SU-DHL-6 (cell line): ENCODE data around the gene TOMM22.

Experiments used
- H2AFZ ChIP-seq: fragments of 200-600 bp; sonication (generic); 2 replicates; pipeline ENCODE4 v1.6.1; 2014; ENCODE audit warnings: low read depth, mild to moderate bottlenecking, moderate library complexity, mixed read lengths, antibody characterized with exemption, low read length; ENCODE audit not compliant: severe bottlenecking
- H3F3A ChIP-seq: fragments of 200-600 bp; shearing (Covaris generic); 2 replicates; pipeline ENCODE4 v1.6.0; 2016; ENCODE audit warnings: antibody characterized with exemption, mild to moderate bottlenecking; ENCODE audit not compliant: insufficient read depth
- H3K27ac ChIP-seq: fragments of 200-600 bp; sonication (generic); 2 replicates; pipeline ENCODE4 v1.5.1; 2016; ENCODE audit warnings: low read depth, mild to moderate bottlenecking, low read length, moderate library complexity, mixed read lengths
- H3K27me3 ChIP-seq: fragments of 200-600 bp; sonication (generic), shearing (Covaris generic); 2 replicates; pipeline ENCODE4 v1.6.0; 2014; ENCODE audit warnings: mild to moderate bottlenecking, low read length
- H3K36me3 ChIP-seq: fragments of 200-600 bp; sonication (generic); 2 replicates; pipeline ENCODE4 v1.6.1; 2014; ENCODE audit warnings: mild to moderate bottlenecking, low read length, mixed read lengths
- H3K4me2 ChIP-seq: fragments of 300-600, 200-600 bp; shearing (Covaris generic), sonication (generic); 2 replicates; pipeline ENCODE4 v1.6.0; 2014; ENCODE audit warnings: low read length, low read depth, mild to moderate bottlenecking; ENCODE audit not compliant: poor library complexity, severe bottlenecking
- H3K4me3 ChIP-seq: fragments of 200-600 bp; sonication (generic); 2 replicates; pipeline ENCODE4 v1.5.1; 2014; ENCODE audit warnings: antibody characterized with exemption, low read length, mild to moderate bottlenecking, mixed read lengths; ENCODE audit not compliant: insufficient read depth, poor library complexity, severe bottlenecking
- H3K79me2 ChIP-seq: fragments of 200-600 bp; sonication (generic); 2 replicates; pipeline ENCODE4 v1.6.1; 2014; ENCODE audit warnings: mild to moderate bottlenecking, low read length, moderate library complexity; ENCODE audit not compliant: insufficient read depth
- H3K9ac ChIP-seq: fragments of 200-600 bp; sonication (generic); 2 replicates; pipeline ENCODE4 v1.7.0; 2014; ENCODE audit warnings: mild to moderate bottlenecking, low read length
- H3K9me2 ChIP-seq: fragments of 200-600 bp; sonication (generic); replicated peaks from 2 replicates; pipeline ENCODE4 v1.6.1; 2014; ENCODE audit warnings: low read length; ENCODE audit not compliant: insufficient read depth
- H3K9me3 ChIP-seq: fragments of 200-600 bp; sonication (generic); 2 replicates; pipeline ENCODE4 v1.6.1; 2014; ENCODE audit warnings: low read length, mixed read lengths; ENCODE audit not compliant: insufficient read depth
- H4K20me1 ChIP-seq: fragments of 200-600 bp; sonication (generic); 2 replicates; pipeline ENCODE4 v1.6.1; 2014; ENCODE audit warnings: low read depth, mild to moderate bottlenecking, antibody characterized with exemption, low read length, moderate library complexity, mixed read lengths
- EZH2phosphoT487 ChIP-seq: fragments of 200-600 bp; sonication (generic), shearing (Covaris generic); conservative IDR thresholded peaks from 2 replicates; pipeline ENCODE4 v1.6.1; 2018; ENCODE audit warnings: mild to moderate bottlenecking, antibody characterized with exemption, low read length, moderate library complexity, mixed read lengths
- TF ChIP-seq, protein P1 (sequence below): fragments of 200-600 bp; sonication (generic); IDR thresholded peaks from one replicate; pipeline ENCODE4 v1.5.1; 2017; ENCODE audit warnings: antibody characterized with exemption, mild to moderate bottlenecking, low read length, moderate library complexity; ENCODE audit not compliant: insufficient read depth, poor library complexity, severe bottlenecking

The TOMM22 gene

DNA sequence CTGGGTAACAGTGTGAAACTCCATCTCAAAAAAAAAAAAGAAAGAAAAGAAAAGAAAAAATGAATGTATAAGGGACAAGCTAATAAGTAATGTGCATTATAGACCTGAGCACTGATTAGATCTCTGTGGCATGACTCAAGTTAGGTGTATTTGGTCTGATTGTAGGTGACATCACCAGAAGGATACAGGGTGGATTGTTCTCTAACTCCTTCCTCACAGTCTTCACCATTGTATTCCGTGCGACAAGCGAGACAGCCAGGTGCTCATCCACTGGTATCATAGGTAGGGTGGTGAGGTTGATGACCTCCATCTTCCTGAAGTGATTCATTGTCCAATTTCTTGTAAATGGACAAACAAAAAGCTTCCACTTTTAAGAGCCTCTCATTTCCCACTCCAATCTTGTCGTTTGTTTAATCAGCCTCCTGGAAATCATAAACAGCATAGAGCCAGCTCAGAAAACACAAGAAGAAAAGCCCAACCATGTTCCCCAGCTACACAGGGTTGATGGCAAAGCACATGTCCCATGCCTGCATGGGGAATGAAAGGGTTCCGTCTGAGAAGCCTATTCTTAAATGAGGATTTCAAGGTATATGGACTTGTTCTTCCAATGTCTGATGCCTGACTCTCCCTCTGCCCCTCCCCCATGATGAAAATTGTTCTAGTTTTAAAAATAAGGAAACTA lies 31.8 kb upstream of the TOMM22 start:
- no peaks in the 10 kb centered on the region for H3F3A ChIP-seq
- no peak overlapping the region for H3K4me2 ChIP-seq
- H3K9me3 ChIP-seq: no peaks in the 10 kb centered on the region
- no peak overlapping the region for H3K27ac ChIP-seq
- no peak overlapping the region for H3K9ac ChIP-seq
- no peaks in the 10 kb centered on the region for H3K27me3 ChIP-seq
- no peaks in the 10 kb centered on the region for H3K79me2 ChIP-seq
- no peaks in the 10 kb centered on the region for H3K9me2 ChIP-seq
- no peak overlapping the region for H3K4me3 ChIP-seq
- no peaks in the 10 kb centered on the region for H3K36me3 ChIP-seq
- H4K20me1 ChIP-seq: no peaks in the 10 kb centered on the region
- TF ChIP-seq EZH2phosphoT487: no peak
- TF ChIP-seq, protein P1, sequence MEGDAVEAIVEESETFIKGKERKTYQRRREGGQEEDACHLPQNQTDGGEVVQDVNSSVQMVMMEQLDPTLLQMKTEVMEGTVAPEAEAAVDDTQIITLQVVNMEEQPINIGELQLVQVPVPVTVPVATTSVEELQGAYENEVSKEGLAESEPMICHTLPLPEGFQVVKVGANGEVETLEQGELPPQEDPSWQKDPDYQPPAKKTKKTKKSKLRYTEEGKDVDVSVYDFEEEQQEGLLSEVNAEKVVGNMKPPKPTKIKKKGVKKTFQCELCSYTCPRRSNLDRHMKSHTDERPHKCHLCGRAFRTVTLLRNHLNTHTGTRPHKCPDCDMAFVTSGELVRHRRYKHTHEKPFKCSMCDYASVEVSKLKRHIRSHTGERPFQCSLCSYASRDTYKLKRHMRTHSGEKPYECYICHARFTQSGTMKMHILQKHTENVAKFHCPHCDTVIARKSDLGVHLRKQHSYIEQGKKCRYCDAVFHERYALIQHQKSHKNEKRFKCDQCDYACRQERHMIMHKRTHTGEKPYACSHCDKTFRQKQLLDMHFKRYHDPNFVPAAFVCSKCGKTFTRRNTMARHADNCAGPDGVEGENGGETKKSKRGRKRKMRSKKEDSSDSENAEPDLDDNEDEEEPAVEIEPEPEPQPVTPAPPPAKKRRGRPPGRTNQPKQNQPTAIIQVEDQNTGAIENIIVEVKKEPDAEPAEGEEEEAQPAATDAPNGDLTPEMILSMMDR: no peak
- H2AFZ ChIP-seq: no peak overlapping the region

DNA sequence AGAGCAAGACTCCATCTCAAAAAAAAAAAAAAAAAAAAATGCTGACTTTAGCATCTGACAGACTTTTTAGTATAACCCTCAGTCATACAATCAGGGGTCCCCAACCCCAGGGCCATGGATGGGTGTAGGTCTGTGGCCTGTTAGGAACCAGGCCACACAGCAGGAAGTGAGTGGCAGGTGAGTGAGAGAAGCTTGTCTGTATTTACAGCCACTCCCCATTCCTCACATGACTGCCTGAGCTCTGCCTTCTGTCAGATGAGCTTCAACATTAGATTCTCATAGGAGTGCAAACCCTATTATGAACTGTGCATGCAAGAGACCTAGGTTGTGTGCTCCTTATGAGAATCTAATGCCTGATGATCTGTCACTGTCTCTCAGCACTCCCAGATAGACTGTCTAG lies 28.9 kb upstream of the TOMM22 start:
- no peak overlapping the region for H3K27ac ChIP-seq
- peaks cover 4% of the 10 kb centered on the region; the same call in 1 of the 2 replicates for H3F3A ChIP-seq
- H2AFZ ChIP-seq: no peak overlapping the region
- H3K9ac ChIP-seq: no peak overlapping the region
- H4K20me1 ChIP-seq: no peaks in the 10 kb centered on the region
- H3K27me3 ChIP-seq: no peaks in the 10 kb centered on the region
- no peaks in the 10 kb centered on the region for H3K36me3 ChIP-seq
- H3K9me3 ChIP-seq: no peaks in the 10 kb centered on the region
- H3K79me2 ChIP-seq: no peaks in the 10 kb centered on the region
- no peak overlapping the region for H3K4me3 ChIP-seq
- TF ChIP-seq, protein P1: no peak
- TF ChIP-seq EZH2phosphoT487: no peak
- H3K9me2 ChIP-seq: no peaks in the 10 kb centered on the region
- no peak overlapping the region for H3K4me2 ChIP-seq

DNA sequence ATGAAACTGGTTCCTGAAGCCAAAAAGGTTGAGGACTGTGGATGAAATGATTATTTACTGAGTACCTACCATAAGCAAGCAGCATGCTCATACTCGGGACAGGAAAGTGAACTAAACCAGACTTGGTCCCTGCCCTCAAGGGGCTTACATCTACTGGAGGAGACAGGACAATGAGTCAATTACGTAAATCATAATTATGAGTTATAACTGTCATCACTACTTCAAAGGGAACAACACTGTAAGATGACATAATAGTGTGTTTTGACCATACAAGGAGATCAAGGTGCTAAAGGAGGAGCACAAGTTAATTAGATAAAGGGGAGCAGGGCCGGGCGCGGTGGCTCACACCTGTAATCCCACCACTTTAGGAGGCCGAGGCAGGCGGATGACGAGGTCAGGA lies 28.0 kb upstream of the TOMM22 start:
- no peaks in the 10 kb centered on the region for H3K27me3 ChIP-seq
- no peak overlapping the region for H3K27ac ChIP-seq
- H2AFZ ChIP-seq: no peak overlapping the region
- no peak overlapping the region for H3K9ac ChIP-seq
- no peak overlapping the region for H3K4me3 ChIP-seq
- H3K79me2 ChIP-seq: no peaks in the 10 kb centered on the region
- H3K9me2 ChIP-seq: no peaks in the 10 kb centered on the region
- H3F3A ChIP-seq: peaks cover 4% of the 10 kb centered on the region; the same call in 1 of the 2 replicates
- no peaks in the 10 kb centered on the region for H3K9me3 ChIP-seq
- H3K36me3 ChIP-seq: no peaks in the 10 kb centered on the region
- H4K20me1 ChIP-seq: no peaks in the 10 kb centered on the region
- TF ChIP-seq, protein P1: no peak
- TF ChIP-seq EZH2phosphoT487: no peak
- H3K4me2 ChIP-seq: no peak overlapping the region
